Hepatocyte (in vitro differentiated cells): Measurements from ENCODE around the gene ALOX12. TPM values are rescaled to one million over a fixed set of nuclear protein-coding genes. Genes with fewer than 3 reads are reported as not detected.

Experiments used
- DNase-seq: peaks from one replicate; pipeline ENCODE4 v3.0.0-alpha.2; 2016; ENCODE audit warnings: low spot score
- H2AFZ ChIP-seq: fragments of 200-600 bp; sonication (generic); 2 replicates; pipeline ENCODE4 v1.6.0; 2016; ENCODE audit warnings: antibody characterized with exemption, mild to moderate bottlenecking
- H3K27ac ChIP-seq: fragments of 200-600 bp; sonication (generic); 2 replicates; pipeline ENCODE4 v1.5.1; 2016; ENCODE audit warnings: mild to moderate bottlenecking
- H3K27me3 ChIP-seq: fragments of 200-600 bp; sonication (generic); 2 replicates; pipeline ENCODE4 v1.6.1; 2016
- H3K36me3 ChIP-seq: fragments of 200-600 bp; sonication (generic); replicated peaks from 2 replicates; pipeline ENCODE4 v1.5.1; 2016; ENCODE audit warnings: low read depth; ENCODE audit not compliant: insufficient read depth
- H3K4me1 ChIP-seq: fragments of 200-600 bp; sonication (generic); 2 replicates; pipeline ENCODE4 v1.5.1; 2016; ENCODE audit warnings: mild to moderate bottlenecking, moderate library complexity; ENCODE audit not compliant: insufficient read depth
- H3K4me2 ChIP-seq: fragments of 200-600 bp; sonication (generic); 2 replicates; pipeline ENCODE4 v1.6.0; 2016
- H3K4me3 ChIP-seq: fragments of 200-600 bp; sonication (generic); 2 replicates; pipeline ENCODE4 v1.5.1; 2016; ENCODE audit warnings: mild to moderate bottlenecking
- H3K79me2 ChIP-seq: fragments of 200-600 bp; sonication (generic); 2 replicates; pipeline ENCODE4 v1.6.0; 2017; ENCODE audit warnings: mild to moderate bottlenecking
- H3K9me2 ChIP-seq: fragments of 200-600 bp; sonication (generic); replicated peaks from 2 replicates; pipeline ENCODE4 v1.6.0; 2017; ENCODE audit warnings: mild to moderate bottlenecking; ENCODE audit not compliant: insufficient read depth
- H3K9me3 ChIP-seq: fragments of 200-600 bp; sonication (generic); 2 replicates; pipeline ENCODE4 v1.5.1; 2016; ENCODE audit warnings: low read depth, mild to moderate bottlenecking
- H4K20me1 ChIP-seq: fragments of 200-600 bp; sonication (generic); 2 replicates; pipeline ENCODE4 v1.6.0; 2016; ENCODE audit warnings: mild to moderate bottlenecking; ENCODE audit not compliant: insufficient read depth, poor library complexity, severe bottlenecking
- EZH2 ChIP-seq: fragments of 200-600 bp; sonication (generic); IDR thresholded peaks from 2 replicates; pipeline ENCODE4 v1.6.1; 2016; ENCODE audit warnings: antibody characterized with exemption, mild to moderate bottlenecking, borderline replicate concordance
- EZH2phosphoT487 ChIP-seq: fragments of 200-600 bp; sonication (generic); IDR thresholded peaks from one replicate; pipeline ENCODE4 v1.6.1; 2018; ENCODE audit warnings: antibody characterized with exemption, mild to moderate bottlenecking, low read depth, moderate library complexity; ENCODE audit not compliant: unreplicated experiment, severe bottlenecking
- WGBS: methylation state at CpG from one replicate; pipeline ENCODE4 v1.1.6; 2016; ENCODE audit warnings: low lambda C conversion rate; ENCODE audit errors: missing lambda C conversion rate; 5-methylcytosine and 5-hydroxymethylcytosine counted together
- polyA plus RNA-seq: library from polyadenylated mRNA; unstranded; fragments of >200 nt; fragmentation: Nextera tagmentation; extraction: Ambion mirVana; gene quantifications from 2 replicates; pipeline ENCODE4 v1.2.1, GENCODE V29; 2016
- total RNA-seq: library from RNA; depleted of rRNA; stranded (reverse); fragments of >200 nt; gene quantifications from 2 replicates; pipeline ENCODE4 v1.2.3, GENCODE V29; 2014
- TF ChIP-seq, protein P1 (sequence below): fragments of 200-600 bp; sonication (generic); IDR thresholded peaks from 2 replicates; pipeline ENCODE4 v1.5.1; 2016; ENCODE audit warnings: antibody characterized with exemption, mild to moderate bottlenecking; ENCODE audit not compliant: poor library complexity

Gene ALOX12
- total and polyA plus RNA-seq, 2 experiments from 2014 or later = 0.33 TPM; not detected in 1

DNA sequence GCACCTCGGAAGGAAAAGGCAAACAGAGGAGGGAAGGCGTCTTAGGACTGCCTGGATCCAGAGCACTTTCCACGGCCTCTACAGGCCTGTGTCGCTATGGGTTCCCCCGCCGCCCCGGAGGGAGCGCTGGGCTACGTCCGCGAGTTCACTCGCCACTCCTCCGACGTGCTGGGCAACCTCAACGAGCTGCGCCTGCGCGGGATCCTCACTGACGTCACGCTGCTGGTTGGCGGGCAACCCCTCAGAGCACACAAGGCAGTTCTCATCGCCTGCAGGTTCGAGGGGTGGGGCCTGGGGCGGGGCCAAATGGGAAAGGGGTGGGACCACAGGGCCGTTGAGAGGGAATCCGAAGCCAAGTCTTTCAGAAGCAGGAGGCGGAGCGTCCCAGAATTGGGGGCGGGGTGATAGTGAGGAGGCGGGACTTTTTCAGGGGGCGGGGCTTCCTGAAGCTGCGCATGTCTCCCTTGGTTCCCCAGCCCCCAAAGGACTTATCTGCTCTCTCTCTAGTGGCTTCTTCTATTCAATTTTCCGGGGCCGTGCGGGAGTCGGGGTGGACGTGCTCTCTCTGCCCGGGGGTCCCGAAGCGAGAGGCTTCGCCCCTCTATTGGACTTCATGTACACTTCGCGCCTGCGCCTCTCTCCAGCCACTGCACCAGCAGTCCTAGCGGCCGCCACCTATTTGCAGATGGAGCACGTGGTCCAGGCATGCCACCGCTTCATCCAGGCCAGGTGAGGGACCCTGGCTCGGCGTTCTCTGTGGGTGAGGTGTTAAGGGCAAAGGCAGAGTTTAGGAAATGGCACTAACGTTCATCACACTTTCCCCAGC is 27.9 kb downstream of the ALOX12 start:
- TF ChIP-seq, protein P1, sequence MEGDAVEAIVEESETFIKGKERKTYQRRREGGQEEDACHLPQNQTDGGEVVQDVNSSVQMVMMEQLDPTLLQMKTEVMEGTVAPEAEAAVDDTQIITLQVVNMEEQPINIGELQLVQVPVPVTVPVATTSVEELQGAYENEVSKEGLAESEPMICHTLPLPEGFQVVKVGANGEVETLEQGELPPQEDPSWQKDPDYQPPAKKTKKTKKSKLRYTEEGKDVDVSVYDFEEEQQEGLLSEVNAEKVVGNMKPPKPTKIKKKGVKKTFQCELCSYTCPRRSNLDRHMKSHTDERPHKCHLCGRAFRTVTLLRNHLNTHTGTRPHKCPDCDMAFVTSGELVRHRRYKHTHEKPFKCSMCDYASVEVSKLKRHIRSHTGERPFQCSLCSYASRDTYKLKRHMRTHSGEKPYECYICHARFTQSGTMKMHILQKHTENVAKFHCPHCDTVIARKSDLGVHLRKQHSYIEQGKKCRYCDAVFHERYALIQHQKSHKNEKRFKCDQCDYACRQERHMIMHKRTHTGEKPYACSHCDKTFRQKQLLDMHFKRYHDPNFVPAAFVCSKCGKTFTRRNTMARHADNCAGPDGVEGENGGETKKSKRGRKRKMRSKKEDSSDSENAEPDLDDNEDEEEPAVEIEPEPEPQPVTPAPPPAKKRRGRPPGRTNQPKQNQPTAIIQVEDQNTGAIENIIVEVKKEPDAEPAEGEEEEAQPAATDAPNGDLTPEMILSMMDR = no peak
- TF ChIP-seq EZH2phosphoT487 = no peak
- H4K20me1 ChIP-seq = no peaks in the 10 kb centered on the region
- peak; percentile 91 for DNase-seq
- H3K27ac ChIP-seq = no peak overlapping the region
- peaks cover 15% of the 10 kb centered on the region for H3K27me3 ChIP-seq
- H3K79me2 ChIP-seq = no peaks in the 10 kb centered on the region
- no peaks in the 10 kb centered on the region for H3K36me3 ChIP-seq
- no peaks in the 10 kb centered on the region for H3K9me2 ChIP-seq
- H3K4me3 ChIP-seq = no peak overlapping the region
- H3K9me3 ChIP-seq = no peaks in the 10 kb centered on the region
- peak overlapping the region; percentile 69 for H2AFZ ChIP-seq
- peaks cover 7% of the 10 kb centered on the region for H3K4me1 ChIP-seq
- H3K4me2 ChIP-seq = peak overlapping the region; percentile 69
- 46% methylated on average over 43 of the region's 51 CpGs for WGBS

DNA sequence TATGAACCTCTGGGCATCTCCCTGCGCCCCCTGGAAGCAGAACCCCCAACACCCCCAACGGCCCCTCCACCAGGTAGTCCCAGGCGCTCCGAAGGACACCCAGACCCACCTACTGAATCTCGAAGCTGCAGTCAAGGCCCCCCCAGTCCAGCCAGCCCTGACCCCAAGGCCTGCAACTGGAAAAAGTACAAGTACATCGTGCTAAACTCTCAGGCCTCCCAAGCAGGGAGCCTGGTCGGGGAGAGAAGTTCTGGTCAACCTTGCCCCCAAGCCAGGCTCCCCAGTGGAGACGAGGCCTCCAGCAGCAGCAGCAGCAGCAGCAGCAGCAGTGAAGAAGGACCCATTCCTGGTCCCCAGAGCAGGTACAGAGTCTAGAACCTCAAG is 28.5 kb downstream of the ALOX12 start:
- Histone ChIP-seq H3K4me3 (no peak overlapping the region), H3K36me3 (no peaks in the 10 kb centered on the region), H4K20me1 (no peaks in the 10 kb centered on the region), H3K9me3 (no peaks in the 10 kb centered on the region), H3K4me1 (peaks cover 7% of the 10 kb centered on the region), H3K9me2 (no peaks in the 10 kb centered on the region), H2AFZ (no peak overlapping the region), H3K4me2 (no peak overlapping the region), H3K27ac (no peak overlapping the region), H3K79me2 (no peaks in the 10 kb centered on the region), H3K27me3 (peaks cover 15% of the 10 kb centered on the region)
- DNase-seq = no peak
- TF ChIP-seq EZH2 = no peak
- no peak for TF ChIP-seq EZH2phosphoT487
- TF ChIP-seq, protein P1 = no peak
- WGBS = 96% methylated on average over 8 of the region's 8 CpGs

DNA sequence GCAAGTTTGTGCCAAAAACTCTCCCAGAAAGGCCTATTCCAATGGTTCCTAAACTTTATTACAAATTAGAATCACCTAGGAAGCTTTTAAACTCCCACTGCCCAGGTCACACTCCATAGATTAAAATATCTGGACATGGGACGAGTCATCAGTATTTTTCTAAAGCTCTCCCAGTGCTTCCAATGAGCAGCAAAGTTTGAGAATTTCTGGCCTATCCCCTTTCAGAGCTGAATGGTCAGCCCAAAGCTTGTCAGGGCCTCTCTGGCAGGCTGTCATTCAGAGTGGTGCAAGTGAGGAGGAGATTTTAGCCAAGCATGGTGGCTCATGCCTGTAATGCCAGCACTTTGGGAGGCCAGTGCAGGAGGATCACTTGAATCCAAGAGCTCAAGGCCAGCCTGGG is 29.4 kb downstream of the ALOX12 start:
- no peaks in the 10 kb centered on the region for H4K20me1 ChIP-seq
- TF ChIP-seq EZH2 (no peak), EZH2phosphoT487 (no peak)
- TF ChIP-seq, protein P1 = no peak
- no peaks in the 10 kb centered on the region for H3K9me3 ChIP-seq
- H3K79me2 ChIP-seq = no peaks in the 10 kb centered on the region
- no peak overlapping the region for H3K4me3 ChIP-seq
- peaks cover 15% of the 10 kb centered on the region for H3K27me3 ChIP-seq
- peaks cover 7% of the 10 kb centered on the region for H3K4me1 ChIP-seq
- H3K27ac ChIP-seq = no peak overlapping the region
- H3K9me2 ChIP-seq = no peaks in the 10 kb centered on the region
- WGBS = 95% methylated on average over 1 of the region's 1 CpG
- H2AFZ ChIP-seq = no peak overlapping the region
- no peak for DNase-seq
- H3K4me2 ChIP-seq = no peak overlapping the region
- H3K36me3 ChIP-seq = no peaks in the 10 kb centered on the region
